ENCODE results near the gene CLIC1.

The CLIC1 gene

DNA sequence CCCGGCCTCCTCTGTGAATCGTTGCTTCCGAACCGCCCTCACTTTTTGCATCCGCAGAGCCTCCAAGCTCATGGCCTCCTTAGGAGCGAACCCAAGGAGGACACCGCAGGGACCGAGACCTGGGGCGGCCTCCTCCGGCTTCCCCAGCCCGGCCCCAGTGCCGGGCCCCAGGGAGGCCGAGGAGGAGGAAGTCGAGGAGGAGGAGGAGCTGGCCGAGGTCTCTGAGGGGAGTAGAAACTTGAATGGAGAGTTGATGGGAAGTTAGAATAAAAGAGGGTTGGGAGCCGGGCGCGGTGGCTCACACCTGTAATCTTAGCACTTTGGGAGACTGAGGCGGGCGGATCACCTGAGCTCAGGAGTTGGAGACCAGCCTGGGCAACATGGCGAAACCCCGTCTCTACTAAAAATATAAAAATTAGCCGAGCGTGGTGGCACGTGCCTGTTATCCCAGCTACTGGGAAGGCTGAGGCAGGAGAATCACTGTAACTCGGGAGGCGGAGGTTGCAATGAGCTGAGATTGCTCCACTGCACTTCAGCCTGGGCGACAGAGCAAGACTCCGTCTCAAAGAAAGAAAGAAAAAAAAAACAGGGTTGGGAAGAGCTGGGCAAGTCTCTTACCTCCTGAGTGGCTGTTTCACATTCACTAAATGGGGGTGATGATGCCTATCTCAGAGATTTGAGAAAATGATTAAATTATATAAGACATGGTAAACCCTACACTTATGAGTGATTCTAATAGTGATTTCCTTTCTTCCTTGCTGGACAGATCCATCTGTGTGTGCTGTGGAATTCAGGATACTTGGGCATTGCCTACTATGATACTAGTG lies 4.3 kb upstream of the CLIC1 start:
- H3K4me1 ChIP-seq (ENCODE audit: control insufficient read depth, insufficient read depth, low read length): peaks cover 28% of the 10 kb centered on the region
- H3K36me3 ChIP-seq (ENCODE audit: control insufficient read depth in 2 of 2, insufficient read depth in 1 of 2, low read length in 2 of 2): peaks cover 11 to 42% of the 10 kb centered on the region in 2 experiments; a peak in 2 of 3 replicates
- no peak for TF ChIP-seq ZBTB17 (tag by site-specific recombination; IDR thresholded peaks at IDR 0.05)
- no peak for TF ChIP-seq FEZF1 (tag by site-specific recombination; IDR thresholded peaks at IDR 0.05)
- TF ChIP-seq, protein P1, sequence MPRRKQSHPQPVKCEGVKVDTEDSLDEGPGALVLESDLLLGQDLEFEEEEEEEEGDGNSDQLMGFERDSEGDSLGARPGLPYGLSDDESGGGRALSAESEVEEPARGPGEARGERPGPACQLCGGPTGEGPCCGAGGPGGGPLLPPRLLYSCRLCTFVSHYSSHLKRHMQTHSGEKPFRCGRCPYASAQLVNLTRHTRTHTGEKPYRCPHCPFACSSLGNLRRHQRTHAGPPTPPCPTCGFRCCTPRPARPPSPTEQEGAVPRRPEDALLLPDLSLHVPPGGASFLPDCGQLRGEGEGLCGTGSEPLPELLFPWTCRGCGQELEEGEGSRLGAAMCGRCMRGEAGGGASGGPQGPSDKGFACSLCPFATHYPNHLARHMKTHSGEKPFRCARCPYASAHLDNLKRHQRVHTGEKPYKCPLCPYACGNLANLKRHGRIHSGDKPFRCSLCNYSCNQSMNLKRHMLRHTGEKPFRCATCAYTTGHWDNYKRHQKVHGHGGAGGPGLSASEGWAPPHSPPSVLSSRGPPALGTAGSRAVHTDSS (tag by site-specific recombination; IDR thresholded peaks at IDR 0.05): peak; percentile 24; the same call in 1 of the 2 replicates
- no peak for TF ChIP-seq ZFP41 (tag by site-specific recombination; IDR thresholded peaks at IDR 0.05; ENCODE audit: borderline replicate concordance)
- TF ChIP-seq ZNF10 (tag by site-specific recombination; IDR thresholded peaks at IDR 0.05): no peak
- TF ChIP-seq, protein P2, sequence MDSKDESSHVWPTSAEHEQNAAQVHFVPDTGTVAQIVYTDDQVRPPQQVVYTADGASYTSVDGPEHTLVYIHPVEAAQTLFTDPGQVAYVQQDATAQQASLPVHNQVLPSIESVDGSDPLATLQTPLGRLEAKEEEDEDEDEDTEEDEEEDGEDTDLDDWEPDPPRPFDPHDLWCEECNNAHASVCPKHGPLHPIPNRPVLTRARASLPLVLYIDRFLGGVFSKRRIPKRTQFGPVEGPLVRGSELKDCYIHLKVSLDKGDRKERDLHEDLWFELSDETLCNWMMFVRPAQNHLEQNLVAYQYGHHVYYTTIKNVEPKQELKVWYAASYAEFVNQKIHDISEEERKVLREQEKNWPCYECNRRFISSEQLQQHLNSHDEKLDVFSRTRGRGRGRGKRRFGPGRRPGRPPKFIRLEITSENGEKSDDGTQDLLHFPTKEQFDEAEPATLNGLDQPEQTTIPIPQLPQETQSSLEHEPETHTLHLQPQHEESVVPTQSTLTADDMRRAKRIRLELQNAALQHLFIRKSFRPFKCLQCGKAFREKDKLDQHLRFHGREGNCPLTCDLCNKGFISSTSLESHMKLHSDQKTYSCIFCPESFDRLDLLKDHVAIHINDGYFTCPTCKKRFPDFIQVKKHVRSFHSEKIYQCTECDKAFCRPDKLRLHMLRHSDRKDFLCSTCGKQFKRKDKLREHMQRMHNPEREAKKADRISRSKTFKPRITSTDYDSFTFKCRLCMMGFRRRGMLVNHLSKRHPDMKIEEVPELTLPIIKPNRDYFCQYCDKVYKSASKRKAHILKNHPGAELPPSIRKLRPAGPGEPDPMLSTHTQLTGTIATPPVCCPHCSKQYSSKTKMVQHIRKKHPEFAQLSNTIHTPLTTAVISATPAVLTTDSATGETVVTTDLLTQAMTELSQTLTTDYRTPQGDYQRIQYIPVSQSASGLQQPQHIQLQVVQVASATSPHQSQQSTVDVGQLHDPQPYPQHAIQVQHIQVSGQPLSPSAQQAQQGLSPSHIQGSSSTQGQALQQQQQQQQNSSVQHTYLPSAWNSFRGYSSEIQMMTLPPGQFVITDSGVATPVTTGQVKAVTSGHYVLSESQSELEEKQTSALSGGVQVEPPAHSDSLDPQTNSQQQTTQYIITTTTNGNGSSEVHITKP (tag by site-specific recombination; IDR thresholded peaks at IDR 0.05): peak; percentile 10; the same call in 1 of the 2 replicates
- TF ChIP-seq, protein P3, sequence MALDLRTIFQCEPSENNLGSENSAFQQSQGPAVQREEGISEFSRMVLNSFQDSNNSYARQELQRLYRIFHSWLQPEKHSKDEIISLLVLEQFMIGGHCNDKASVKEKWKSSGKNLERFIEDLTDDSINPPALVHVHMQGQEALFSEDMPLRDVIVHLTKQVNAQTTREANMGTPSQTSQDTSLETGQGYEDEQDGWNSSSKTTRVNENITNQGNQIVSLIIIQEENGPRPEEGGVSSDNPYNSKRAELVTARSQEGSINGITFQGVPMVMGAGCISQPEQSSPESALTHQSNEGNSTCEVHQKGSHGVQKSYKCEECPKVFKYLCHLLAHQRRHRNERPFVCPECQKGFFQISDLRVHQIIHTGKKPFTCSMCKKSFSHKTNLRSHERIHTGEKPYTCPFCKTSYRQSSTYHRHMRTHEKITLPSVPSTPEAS (tag by site-specific recombination; IDR thresholded peaks at IDR 0.05): 0 out of 2 replicates have a peak, but pooled peaks have one; percentile 4
- no peak for TF ChIP-seq ZNF174 (tag by site-specific recombination; IDR thresholded peaks at IDR 0.05)
- no peak for TF ChIP-seq ZNF830 (tag by site-specific recombination; IDR thresholded peaks at IDR 0.05; ENCODE audit: low read depth)
- TF ChIP-seq, protein P4, sequence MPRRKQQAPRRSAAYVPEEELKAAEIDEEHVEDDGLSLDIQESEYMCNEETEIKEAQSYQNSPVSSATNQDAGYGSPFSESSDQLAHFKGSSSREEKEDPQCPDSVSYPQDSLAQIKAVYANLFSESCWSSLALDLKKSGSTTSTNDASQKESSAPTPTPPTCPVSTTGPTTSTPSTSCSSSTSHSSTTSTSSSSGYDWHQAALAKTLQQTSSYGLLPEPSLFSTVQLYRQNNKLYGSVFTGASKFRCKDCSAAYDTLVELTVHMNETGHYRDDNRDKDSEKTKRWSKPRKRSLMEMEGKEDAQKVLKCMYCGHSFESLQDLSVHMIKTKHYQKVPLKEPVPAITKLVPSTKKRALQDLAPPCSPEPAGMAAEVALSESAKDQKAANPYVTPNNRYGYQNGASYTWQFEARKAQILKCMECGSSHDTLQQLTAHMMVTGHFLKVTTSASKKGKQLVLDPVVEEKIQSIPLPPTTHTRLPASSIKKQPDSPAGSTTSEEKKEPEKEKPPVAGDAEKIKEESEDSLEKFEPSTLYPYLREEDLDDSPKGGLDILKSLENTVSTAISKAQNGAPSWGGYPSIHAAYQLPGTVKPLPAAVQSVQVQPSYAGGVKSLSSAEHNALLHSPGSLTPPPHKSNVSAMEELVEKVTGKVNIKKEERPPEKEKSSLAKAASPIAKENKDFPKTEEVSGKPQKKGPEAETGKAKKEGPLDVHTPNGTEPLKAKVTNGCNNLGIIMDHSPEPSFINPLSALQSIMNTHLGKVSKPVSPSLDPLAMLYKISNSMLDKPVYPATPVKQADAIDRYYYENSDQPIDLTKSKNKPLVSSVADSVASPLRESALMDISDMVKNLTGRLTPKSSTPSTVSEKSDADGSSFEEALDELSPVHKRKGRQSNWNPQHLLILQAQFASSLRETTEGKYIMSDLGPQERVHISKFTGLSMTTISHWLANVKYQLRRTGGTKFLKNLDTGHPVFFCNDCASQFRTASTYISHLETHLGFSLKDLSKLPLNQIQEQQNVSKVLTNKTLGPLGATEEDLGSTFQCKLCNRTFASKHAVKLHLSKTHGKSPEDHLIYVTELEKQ (tag by site-specific recombination; IDR thresholded peaks at IDR 0.05; ENCODE audit: borderline replicate concordance): no peak
- TF ChIP-seq ZNF501 (tag by site-specific recombination; IDR thresholded peaks at IDR 0.05): 0 out of 2 replicates have a peak, but pooled peaks have one; percentile 3
- TF ChIP-seq, protein P5, sequence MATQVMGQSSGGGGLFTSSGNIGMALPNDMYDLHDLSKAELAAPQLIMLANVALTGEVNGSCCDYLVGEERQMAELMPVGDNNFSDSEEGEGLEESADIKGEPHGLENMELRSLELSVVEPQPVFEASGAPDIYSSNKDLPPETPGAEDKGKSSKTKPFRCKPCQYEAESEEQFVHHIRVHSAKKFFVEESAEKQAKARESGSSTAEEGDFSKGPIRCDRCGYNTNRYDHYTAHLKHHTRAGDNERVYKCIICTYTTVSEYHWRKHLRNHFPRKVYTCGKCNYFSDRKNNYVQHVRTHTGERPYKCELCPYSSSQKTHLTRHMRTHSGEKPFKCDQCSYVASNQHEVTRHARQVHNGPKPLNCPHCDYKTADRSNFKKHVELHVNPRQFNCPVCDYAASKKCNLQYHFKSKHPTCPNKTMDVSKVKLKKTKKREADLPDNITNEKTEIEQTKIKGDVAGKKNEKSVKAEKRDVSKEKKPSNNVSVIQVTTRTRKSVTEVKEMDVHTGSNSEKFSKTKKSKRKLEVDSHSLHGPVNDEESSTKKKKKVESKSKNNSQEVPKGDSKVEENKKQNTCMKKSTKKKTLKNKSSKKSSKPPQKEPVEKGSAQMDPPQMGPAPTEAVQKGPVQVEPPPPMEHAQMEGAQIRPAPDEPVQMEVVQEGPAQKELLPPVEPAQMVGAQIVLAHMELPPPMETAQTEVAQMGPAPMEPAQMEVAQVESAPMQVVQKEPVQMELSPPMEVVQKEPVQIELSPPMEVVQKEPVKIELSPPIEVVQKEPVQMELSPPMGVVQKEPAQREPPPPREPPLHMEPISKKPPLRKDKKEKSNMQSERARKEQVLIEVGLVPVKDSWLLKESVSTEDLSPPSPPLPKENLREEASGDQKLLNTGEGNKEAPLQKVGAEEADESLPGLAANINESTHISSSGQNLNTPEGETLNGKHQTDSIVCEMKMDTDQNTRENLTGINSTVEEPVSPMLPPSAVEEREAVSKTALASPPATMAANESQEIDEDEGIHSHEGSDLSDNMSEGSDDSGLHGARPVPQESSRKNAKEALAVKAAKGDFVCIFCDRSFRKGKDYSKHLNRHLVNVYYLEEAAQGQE (tag by site-specific recombination; IDR thresholded peaks at IDR 0.05): peak; percentile 45; the same call in 1 of the 2 replicates
- TF ChIP-seq TCF7L2 (IDR thresholded peaks at IDR 0.05; ENCODE audit: borderline replicate concordance, low read depth, low read length): no peak
- 0 out of 2 replicates have a peak, but pooled peaks have one; percentile 5 for TF ChIP-seq ZNF660 (tag by site-specific recombination; IDR thresholded peaks at IDR 0.05)
- TF ChIP-seq, protein P6, sequence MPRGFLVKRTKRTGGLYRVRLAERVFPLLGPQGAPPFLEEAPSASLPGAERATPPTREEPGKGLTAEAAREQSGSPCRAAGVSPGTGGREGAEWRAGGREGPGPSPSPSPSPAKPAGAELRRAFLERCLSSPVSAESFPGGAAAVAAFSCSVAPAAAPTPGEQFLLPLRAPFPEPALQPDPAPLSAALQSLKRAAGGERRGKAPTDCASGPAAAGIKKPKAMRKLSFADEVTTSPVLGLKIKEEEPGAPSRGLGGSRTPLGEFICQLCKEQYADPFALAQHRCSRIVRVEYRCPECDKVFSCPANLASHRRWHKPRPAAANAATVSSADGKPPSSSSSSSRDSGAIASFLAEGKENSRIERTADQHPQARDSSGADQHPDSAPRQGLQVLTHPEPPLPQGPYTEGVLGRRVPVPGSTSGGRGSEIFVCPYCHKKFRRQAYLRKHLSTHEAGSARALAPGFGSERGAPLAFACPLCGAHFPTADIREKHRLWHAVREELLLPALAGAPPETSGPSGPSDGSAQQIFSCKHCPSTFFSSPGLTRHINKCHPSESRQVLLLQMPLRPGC (tag by site-specific recombination; IDR thresholded peaks at IDR 0.05): no peak
- no peak for TF ChIP-seq ZNF341 (tag by site-specific recombination; IDR thresholded peaks at IDR 0.05; ENCODE audit: low read depth)
- peak overlapping the region; percentile 87 for H3K27ac ChIP-seq (ENCODE audit: extremely low read depth, low read depth, low read length)
- POLR2A ChIA-PET: interaction anchor here (0.6 to 6.8 kb wide), 16 partner anchors 12 to 205 kb away, joined by 3 to 102 read pairs (median 8); partner anchors contain the start of genes ABHD16A, BAG6, C6orf47 and CSNK2B
- CTCF ChIA-PET: interaction anchor here (0.6 to 4.7 kb wide), 11 partner anchors 10 to 707 kb away, joined by 3 to 39 read pairs (median 3); partner anchors contain the start of gene LY6G5C
- peak overlapping the region; percentile 61 for H3K4me3 ChIP-seq (ENCODE audit: low read depth, low read length)
- H3K9me3 ChIP-seq (ENCODE audit: control insufficient read depth, insufficient read depth, low read depth, low read length): no peaks in the 10 kb centered on the region

All from HEK293 (cell line).